ENCODE results near the gene BLTP3B.
"Not testable (repeated sequence)": the region's sequence is repeated elsewhere in the genome, so short reads cannot be mapped to it uniquely, and the experiment has no call there.

GRCh38 chr12:100188888-100189635 lies 46.4 kb upstream of the BLTP3B start:
- not testable (repeated sequence) for TF ChIP-seq POLR2A, CTCF, POLR2AphosphoS5, EP300 (IDR thresholded peaks at IDR 0.05)
